ENCODE results near the gene SLC5A11.
"Not testable (repeated sequence)": the region's sequence is repeated elsewhere in the genome, so short reads cannot be mapped to it uniquely, and the experiment has no call there.

SLC5A11 gene

GRCh38 chr16:24845726-24846547, at the start of gene SLC5A11:
TSS of gene SLC5A11 (plus strand) at chr16:24845963. CDS start at chr16:24858644, 12,681 bp downstream.
- no peak for DNase-seq

- no peak for DNase-seq
Observed at GRCh38 chr16:24800586-24800985, 45.2 kb upstream of the SLC5A11 start.

GRCh38 chr16:24801761-24802302, 43.9 kb upstream of the SLC5A11 start:
- no peak for DNase-seq

- no peak for DNase-seq
Observed at GRCh38 chr16:24805484-24805883, 40.3 kb upstream of the SLC5A11 start.

GRCh38 chr16:24807301-24807700, 38.5 kb upstream of the SLC5A11 start:
- DNase-seq, result no peak

- DNase-seq, result no peak
Observed at GRCh38 chr16:24810951-24811843, 34.6 kb upstream of the SLC5A11 start.

GRCh38 chr16:24812813-24813212, 33.0 kb upstream of the SLC5A11 start:
- DNase-seq, result not testable (repeated sequence)

- DNase-seq, result no peak
Observed at GRCh38 chr16:24815021-24815420, 30.7 kb upstream of the SLC5A11 start.

- no peak for DNase-seq
Observed at GRCh38 chr16:24816688-24817087, 29.1 kb upstream of the SLC5A11 start.

- no peak for DNase-seq
Observed at GRCh38 chr16:24819462-24820040, 26.2 kb upstream of the SLC5A11 start.

- DNase-seq, result peak; percentile 46
Observed at GRCh38 chr16:24820522-24820921, 25.2 kb upstream of the SLC5A11 start.

- no peak for DNase-seq
Observed at GRCh38 chr16:24821129-24821528, 24.6 kb upstream of the SLC5A11 start.

GRCh38 chr16:24822542-24822941, 23.2 kb upstream of the SLC5A11 start:
- no peak for DNase-seq

GRCh38 chr16:24822974-24823373, 22.8 kb upstream of the SLC5A11 start:
- DNase-seq, result no peak

GRCh38 chr16:24825696-24826095, 20.1 kb upstream of the SLC5A11 start:
- no peak for DNase-seq

GRCh38 chr16:24826096-24826690, 19.6 kb upstream of the SLC5A11 start:
- no peak for DNase-seq

- DNase-seq, result no peak
Observed at GRCh38 chr16:24826817-24827566, 18.8 kb upstream of the SLC5A11 start.

GRCh38 chr16:24829153-24829552, 16.6 kb upstream of the SLC5A11 start:
- DNase-seq, result no peak

GRCh38 chr16:24833352-24833751, 12.4 kb upstream of the SLC5A11 start:
- no peak for DNase-seq

GRCh38 chr16:24834459-24835335, 11.1 kb upstream of the SLC5A11 start:
- DNase-seq, result no peak

- DNase-seq, result no peak
Observed at GRCh38 chr16:24836836-24837235, 8.9 kb upstream of the SLC5A11 start.
